Measurements from ENCODE around the gene ABCD1.
"Not testable (repeated sequence)": the region's sequence is repeated elsewhere in the genome, so short reads cannot be mapped to it uniquely, and the experiment has no call there.

GRCh38 chrX:153749017-153749416, 24.4 kb downstream of the ABCD1 start:
- TF ChIP-seq CTCF (conservative IDR thresholded peaks at IDR 0.05); EZH2 (IDR thresholded peaks at IDR 0.05; ENCODE audit: low read depth): not testable (repeated sequence)

All from PC-9 (cell line).